ENCODE data around the gene GPC3.
"Not testable (repeated sequence)": the region's sequence is repeated elsewhere in the genome, so short reads cannot be mapped to it uniquely, and the experiment has no call there.

GPC3 gene

GRCh38 chrX:133555782-133556458 lies 429.5 kb downstream of the GPC3 start:
- no peak for DNase-seq (ENCODE audit: low read depth)

- DNase-seq (ENCODE audit: low read depth): no peak
These were observed 434.5 kb downstream of the GPC3 start for GRCh38 chrX:133550665-133551485.

- no peak for DNase-seq (ENCODE audit: low read depth)
These were observed 436.0 kb downstream of the GPC3 start for GRCh38 chrX:133549295-133549933.

- no peak for DNase-seq (ENCODE audit: low read depth)
These were observed 439.0 kb downstream of the GPC3 start for GRCh38 chrX:133546441-133546840.

GRCh38 chrX:133544778-133545177 lies 440.6 kb downstream of the GPC3 start:
- DNase-seq (ENCODE audit: low read depth): no peak

GRCh38 chrX:133544115-133544514 lies 441.3 kb downstream of the GPC3 start:
- DNase-seq (ENCODE audit: low read depth): no peak

GRCh38 chrX:133543654-133544053 lies 441.7 kb downstream of the GPC3 start:
- no peak for DNase-seq (ENCODE audit: low read depth)

GRCh38 chrX:133542476-133542875 lies 442.9 kb downstream of the GPC3 start:
- DNase-seq (ENCODE audit: low read depth): no peak

GRCh38 chrX:133541021-133541420 lies 444.4 kb downstream of the GPC3 start:
- no peak for DNase-seq (ENCODE audit: low read depth)

- no peak for DNase-seq (ENCODE audit: low read depth)
These were observed 447.2 kb downstream of the GPC3 start for GRCh38 chrX:133538148-133538547.

GRCh38 chrX:133537142-133537541 lies 448.3 kb downstream of the GPC3 start:
- no peak for DNase-seq (ENCODE audit: low read depth)

GRCh38 chrX:133535066-133535465 lies 450.3 kb downstream of the GPC3 start:
- no peak for DNase-seq (ENCODE audit: low read depth)

GRCh38 chrX:133534172-133534571 lies 451.2 kb downstream of the GPC3 start:
- no peak for DNase-seq (ENCODE audit: low read depth)

GRCh38 chrX:133533249-133533648 lies 452.1 kb downstream of the GPC3 start:
- DNase-seq (ENCODE audit: low read depth): no peak

GRCh38 chrX:133530960-133531359 lies 454.4 kb downstream of the GPC3 start:
- DNase-seq (ENCODE audit: low read depth): no peak

- no peak for DNase-seq (ENCODE audit: low read depth)
These were observed 455.8 kb downstream of the GPC3 start for GRCh38 chrX:133529578-133529977.

GRCh38 chrX:133527825-133528224 lies 457.6 kb downstream of the GPC3 start:
- no peak for DNase-seq (ENCODE audit: low read depth)

- DNase-seq (ENCODE audit: low read depth): no peak
These were observed 458.0 kb downstream of the GPC3 start for GRCh38 chrX:133527415-133527814.

- DNase-seq (ENCODE audit: low read depth): not testable (repeated sequence)
These were observed 458.6 kb downstream of the GPC3 start for GRCh38 chrX:133526773-133527172.

GRCh38 chrX:133523526-133523925 lies 461.9 kb downstream of the GPC3 start:
- no peak for DNase-seq (ENCODE audit: low read depth)

- no peak for DNase-seq (ENCODE audit: low read depth)
These were observed 462.3 kb downstream of the GPC3 start for GRCh38 chrX:133523081-133523487.

- DNase-seq (ENCODE audit: low read depth): no peak
These were observed 468.7 kb downstream of the GPC3 start for GRCh38 chrX:133516686-133517085.

GRCh38 chrX:133514486-133514885 lies 470.9 kb downstream of the GPC3 start:
- no peak for DNase-seq (ENCODE audit: low read depth)

Measured in T follicular helper cell (primary cell).